Right lobe of liver (tissue), 4 donors: ENCODE measurements around the gene ETS2.

Source experiments
- CTCF ChIP-seq, 4 donors: fragments of 200-600 bp in 3 of 4; fragments of 450-650 bp in 1 of 4; IDR thresholded peaks; one replicate each; pipeline versions ENCODE4 v1.5.1 to v1.8.0; 2016 to 2022; ENCODE audit warnings: antibody characterized with exemption in 4 of 4, mild to moderate bottlenecking in 2 of 4
- POLR2A ChIP-seq: fragments of 450-650 bp; IDR thresholded peaks from one replicate; pipeline ENCODE4 v1.6.1; 2017; ENCODE audit warnings: antibody characterized with exemption, mild to moderate bottlenecking
- donor health status: DM: no; HTN: no; CAD: no.
- donor health status: DM: no; HTN: no; CAD: no.
- donor health status: DM: no; HTN: yes; CAD: no.

DNA sequence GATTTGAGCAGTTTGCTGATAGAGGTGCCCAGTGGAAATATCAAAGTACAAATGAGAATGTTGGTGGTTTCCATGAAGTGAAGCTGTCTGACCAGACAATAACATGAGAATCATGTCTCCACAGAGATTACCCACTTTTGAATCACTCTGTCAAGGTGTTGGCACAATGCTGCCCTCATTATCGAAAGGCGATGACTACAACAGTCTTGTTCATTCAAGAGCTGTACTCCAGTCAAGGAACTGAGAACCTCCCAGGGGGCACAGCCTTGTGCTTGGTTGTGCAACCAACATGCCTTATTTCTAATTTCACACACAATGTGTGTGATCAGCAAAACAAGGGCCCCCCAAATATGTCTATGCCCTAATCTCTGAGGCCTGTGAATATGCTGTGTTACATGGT, 35.7 kb downstream of the ETS2 start:
- TF ChIP-seq CTCF (IDR thresholded peaks at IDR 0.05) (no peak), POLR2A (no peak)
